Fibroblast of skin of left quadriceps (primary cell): ENCODE measurements around the gene ARHGEF10L.

ENCODE experiments used
- DNase-seq, 2 experiments: peaks; one replicate each; pipeline ENCODE4 v3.0.0-alpha.2; 2013; ENCODE audit warnings: low read depth in 2 of 2

Gene ARHGEF10L

DNA sequence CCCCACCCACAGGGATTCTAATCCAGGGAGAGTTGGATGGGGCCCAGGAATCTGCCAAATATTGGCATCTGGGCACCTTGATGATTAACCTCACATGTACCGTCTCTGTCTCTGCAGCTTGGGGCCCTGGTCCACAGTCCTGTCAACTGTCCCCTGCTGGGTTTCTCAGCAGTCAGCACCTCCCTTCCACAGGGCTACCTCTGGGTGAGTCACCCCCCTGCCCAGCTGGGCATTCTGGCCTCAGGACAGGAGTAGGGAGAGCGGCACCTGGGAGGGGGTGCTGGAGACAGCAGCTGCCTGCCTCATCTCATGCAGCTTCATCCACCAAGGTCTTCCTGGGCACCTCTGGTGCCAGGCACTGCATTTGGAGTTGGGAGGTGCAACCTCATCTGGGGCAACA, 115.0 kb downstream of the ARHGEF10L start:
- DNase-seq: no peak

DNA sequence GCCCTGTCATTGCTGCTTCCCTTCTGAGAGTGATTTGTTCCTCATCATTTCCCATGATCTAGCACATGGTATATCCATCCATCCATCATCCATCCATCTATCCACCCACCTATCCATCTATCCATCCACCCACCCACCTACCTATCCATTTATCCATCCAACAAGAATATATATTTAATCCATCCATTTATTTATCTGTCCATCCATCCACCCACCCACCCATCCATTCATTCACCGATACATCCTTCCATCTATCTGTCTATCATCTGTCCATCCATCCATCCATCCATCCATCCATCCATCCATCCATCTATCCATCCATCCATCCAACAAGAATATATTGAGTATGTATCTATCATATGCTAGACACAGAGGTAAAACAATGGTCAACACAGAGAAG, 115.7 kb downstream of the ARHGEF10L start:
- no peak for DNase-seq

DNA sequence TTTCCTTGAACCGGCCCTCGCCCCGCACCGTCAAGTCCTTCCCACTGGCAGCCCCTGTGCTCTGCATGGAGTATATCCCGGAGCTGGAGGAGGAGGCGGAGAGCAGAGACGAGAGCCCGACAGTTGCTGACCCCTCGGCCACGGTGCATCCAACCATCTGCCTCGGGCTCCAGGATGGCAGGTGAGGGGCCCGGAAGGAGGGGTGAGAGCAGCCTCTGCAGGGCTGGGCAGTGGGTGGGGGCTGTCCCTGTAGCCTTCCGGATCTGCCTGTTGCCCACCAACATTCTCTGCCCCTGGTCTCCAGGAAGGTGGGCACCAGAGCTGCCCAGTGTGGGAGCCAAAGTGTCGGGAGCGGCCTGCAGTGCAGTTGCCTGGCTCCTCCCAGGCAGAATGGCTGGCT, 116.4 kb downstream of the ARHGEF10L start:
- DNase-seq: no peak

DNA sequence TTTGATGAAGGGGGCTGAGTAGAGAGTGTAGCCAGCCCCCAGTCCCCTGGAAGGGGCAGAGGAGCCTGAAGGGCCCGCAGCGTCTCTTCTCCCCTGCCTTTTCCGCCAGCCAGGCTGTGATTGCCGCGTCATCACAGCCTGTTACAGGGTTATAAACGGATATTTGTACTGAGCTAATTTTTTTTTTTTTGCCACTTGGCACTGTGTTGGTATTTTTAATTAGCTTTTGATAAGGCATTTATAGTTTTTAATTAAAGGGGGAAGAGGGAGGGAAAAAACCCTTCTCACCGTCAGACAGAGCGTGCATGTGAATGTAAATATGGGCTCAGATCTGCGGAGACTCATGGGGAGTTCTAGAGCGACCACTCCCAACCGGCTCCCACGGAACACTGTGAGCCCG, 117.9 kb downstream of the ARHGEF10L start:
- no peak for DNase-seq

DNA sequence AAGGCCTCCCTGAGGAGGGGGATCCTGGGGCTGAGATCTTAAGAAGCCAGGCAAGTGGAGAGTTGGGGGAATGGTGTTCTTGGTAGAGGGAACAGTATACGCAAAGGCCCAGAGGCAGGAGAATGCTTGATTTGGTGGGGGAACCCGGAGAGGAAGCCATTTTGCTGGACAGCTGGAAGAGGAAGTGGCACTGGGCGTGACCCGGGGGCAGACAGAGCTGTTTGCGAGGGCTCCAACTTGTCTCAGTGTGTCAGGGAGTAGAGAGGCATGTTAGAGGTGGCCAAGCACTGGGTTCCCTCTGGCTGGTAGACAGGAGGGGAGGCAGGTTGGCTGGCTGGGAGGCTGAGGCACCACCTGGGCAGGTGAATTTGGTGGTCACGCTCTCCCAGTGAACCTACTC, 119.3 kb downstream of the ARHGEF10L start:
- no peak for DNase-seq

DNA sequence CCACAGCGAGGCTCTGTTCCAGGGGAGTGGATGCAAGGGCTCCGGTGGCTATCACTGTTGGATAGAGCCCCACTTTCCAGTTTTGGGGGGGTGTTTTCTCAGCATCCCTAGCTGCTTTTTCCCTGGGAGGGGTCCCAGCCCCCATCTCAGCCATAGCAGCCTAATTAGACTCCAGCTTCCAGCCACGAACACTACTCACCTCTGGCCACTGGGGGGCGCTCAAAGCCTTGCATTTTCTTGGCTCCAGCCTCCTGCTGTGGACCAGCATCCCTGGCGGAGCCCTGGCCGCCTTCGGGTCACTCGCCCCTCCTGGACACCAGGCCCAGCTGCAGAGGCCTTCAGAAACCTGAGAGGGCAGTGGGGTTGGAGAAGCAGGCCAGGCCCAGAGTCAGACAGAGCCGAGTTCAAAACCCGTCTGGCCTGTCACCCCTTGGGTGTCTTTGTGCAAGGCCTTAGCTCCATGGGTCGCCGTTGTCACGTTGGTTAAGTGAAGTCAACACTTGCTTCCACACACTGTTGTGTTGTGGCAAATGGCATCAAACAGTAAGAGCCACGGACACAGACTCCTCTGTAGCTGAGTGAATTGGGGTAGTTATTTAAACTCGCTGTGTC, 122.2 kb downstream of the ARHGEF10L start:
- peak in 1 of 2 experiments; percentile 14 for DNase-seq

DNA sequence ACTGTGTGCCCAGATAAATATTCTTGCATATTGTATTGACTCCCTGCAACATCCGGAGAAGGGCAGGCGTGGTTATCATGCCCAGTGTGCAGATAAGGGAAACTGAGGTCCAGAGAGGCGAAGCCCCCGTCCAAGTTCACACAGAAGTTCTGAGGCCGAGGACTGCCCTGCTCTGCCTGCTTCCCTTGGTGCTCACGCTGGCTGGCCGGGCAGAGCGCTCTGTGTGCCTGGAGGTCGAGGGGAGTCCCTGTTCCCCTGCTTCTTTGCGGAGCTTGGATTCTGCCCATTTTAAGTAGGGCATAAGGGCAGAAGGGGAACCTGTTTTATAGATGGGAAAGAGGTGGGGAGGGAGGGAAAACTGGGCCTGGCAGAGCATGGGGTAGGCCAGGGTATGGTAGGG, 122.8 kb downstream of the ARHGEF10L start:
- DNase-seq: no peak

DNA sequence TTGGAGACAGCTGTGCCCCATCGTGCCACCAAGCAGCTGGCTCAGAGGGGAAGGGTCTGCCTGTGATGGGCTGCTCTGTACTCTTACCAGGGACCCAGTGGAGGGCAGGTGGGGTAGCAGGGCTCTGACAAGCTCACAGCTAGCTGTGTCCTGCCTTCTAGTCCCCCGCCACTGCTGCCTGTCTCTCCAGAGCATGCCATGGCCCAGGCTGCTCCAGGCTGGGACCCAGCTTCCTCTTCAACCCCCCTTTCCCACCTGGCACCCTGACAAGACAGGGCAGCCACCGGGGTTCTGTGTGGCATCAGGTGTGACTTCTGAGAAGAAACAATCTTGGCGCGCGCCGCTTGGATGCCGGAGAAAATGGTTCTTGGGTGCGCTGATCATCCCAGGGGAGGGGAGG, 123.3 kb downstream of the ARHGEF10L start:
- DNase-seq: no peak

DNA sequence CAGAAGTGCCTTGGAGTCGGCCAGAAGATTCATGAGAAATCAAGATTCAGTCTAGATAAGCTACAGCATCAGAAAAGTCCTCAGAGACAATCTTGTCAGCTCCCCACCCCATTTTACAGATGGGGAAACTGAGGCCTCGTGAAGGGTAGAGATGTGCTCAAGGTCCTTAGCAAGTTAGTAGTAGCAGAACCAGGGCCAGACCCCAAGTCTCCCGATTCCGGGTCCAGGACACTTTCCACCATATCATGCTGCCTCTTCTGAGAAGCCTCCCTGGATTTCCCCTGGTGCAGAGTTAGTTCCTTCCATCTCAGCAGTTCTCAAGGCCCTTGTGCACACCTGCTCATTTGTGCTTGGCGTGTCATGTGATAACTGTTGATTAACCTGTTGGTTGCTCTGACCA, 124.1 kb downstream of the ARHGEF10L start:
- DNase-seq: no peak

DNA sequence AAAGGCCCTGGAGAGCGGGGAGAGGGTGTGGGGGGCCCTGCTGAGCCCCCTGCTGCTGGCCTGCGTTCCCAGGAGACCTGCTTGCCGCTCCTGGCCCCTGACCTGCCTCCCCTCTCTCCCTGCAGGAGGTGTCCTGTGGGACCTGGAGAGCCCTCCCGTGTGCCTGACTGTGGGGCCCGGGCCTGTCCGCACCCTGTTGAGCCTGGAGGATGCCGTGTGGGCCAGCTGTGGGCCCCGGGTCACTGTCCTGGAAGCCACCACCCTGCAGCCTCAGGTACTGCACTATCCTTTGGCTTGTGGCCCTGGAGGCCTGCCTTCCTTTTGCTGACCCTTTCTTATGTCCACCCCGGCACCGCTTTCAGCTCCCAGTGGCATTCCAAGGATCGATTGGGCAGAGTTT, 124.8 kb downstream of the ARHGEF10L start:
- no peak for DNase-seq

DNA sequence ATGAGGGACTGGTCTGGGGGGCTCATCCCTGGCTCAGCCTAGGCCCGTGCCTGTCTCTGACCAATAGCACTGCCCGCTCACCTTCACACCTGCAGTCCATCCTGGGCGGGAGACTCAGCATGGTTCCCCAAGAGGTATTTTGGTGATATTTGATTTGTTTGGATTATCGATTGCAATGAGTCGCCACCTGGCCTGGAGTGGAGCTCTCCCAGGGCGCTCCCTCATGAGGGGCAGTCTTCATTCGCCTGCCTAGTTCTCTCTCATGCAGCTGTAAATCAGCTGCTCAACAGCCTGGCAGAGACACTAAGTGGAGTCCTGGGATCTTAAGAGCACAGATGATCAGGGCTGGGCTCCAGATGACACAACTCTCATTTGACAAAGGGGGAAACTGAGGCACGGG, 125.6 kb downstream of the ARHGEF10L start:
- no peak for DNase-seq

DNA sequence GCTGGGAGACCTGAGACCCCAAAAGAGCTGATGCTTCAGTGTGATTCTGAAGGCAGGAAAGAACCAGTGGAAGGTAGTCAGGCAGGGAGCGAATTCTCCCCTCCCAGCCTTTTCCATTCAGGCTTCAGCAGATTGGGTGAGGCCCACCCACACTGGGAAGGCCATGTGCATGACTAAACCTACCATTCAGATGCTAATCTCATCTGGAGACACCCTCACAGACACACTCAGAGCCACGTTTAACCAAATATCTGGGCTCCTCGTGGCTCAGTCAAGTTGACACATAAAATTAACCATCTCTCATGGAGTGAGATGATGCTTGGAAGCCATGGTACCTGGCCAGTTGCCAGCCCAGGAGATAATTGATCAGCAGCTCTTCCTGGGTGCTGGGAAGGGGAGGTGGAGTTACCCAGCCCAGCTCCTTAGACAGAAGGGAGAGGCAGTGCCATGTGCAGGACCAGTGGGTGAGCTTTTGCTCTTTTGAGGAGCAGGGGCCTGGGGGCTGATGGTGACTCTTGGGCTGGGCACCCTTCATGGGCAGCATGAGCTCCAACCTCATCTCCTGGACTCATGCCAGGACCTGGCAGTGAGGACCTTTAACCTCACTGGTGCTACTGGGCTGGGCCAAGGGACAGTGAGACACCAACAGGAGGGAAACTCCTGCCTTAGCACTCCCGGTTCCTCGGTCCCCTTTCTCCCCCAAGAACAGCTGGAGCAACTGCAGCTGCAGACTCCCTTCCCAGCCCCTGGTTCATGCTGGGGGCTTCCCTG, 126.6 kb downstream of the ARHGEF10L start:
- no peak for DNase-seq

DNA sequence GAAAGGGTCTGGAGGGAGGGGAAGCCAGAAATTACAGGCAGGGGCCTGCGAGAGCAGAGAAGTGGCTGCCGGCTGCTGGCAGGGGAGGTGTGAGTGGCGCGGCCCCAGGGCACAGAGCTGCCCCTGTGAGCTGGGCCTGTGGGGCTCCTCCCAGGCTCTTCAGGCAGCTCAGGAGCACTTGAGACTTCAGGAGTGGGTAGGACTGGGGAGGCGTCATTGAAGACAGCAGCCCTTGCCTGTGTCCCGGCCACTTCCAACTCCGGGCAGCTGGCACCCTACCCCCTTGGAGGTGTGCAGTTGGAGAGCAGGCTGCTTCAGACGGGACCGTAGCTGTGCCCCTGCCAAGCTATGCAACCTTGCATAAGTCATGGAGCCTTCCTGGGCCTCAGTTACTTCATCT, 128.1 kb downstream of the ARHGEF10L start:
- no peak for DNase-seq

DNA sequence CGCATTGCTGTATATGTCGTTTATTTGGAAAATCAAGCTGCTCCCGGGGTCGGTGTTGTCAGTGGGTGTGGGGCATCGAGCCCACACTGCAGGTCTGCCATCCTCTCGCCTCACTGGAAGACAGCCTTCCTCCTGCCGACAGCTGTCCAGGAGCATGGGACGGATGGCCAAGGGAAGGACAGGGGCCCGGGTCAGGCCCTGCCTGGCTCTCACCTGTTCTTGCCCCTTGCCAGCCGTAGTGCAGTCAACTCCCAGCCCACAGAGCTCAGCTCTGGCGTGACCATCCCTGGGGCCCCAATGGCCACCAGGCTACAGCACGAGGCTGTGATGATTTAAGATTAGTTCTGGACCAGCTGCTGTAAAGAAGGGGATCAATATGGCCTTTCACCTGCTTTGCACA, 128.7 kb downstream of the ARHGEF10L start:
- no peak for DNase-seq

DNA sequence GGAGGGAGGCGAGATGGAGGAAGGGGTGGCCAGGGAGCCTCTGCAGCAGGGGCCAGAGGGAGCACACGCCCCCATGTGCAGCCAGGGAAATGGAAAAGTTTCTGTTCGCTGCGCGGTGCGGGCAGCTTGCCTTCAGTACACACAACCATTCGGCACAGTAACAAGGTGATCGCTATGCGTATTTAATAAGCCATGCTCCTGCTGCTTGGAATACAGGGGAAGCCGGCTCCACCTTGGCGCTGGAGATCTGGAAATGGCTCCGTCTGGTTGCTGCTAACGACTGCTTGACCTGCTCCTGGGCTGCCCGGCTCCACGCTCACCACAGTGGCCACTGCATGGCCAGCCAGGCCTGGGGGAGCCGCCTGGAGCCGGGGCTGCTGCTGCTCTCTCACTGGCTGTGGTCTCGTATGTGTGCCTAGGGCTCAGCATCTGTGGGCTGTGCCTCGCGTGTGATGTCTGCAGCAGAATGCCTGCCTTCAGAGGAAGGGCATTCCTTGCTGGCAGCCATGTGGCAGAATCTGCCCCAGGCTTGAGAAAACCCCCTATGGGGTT, 129.2 kb downstream of the ARHGEF10L start:
- DNase-seq: no peak

DNA sequence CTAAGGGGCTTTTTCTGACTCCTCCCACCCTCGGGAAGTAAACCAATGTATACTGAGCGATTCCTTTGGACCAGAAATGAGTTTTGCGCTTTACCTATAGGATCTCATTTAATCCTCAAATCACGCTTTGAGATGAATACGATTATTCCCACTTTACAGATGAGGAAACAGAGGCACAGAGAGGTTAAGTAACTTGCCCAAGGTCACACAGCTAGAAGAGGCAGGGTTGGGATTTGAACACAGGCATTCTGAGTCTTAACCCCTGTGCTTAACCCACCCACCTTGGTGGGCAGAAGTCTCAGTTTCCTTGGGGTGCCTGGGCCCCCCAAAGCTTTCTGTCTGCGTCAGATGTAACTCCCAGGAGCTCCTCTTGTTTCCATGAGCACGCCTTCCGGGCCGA, 129.8 kb downstream of the ARHGEF10L start:
- DNase-seq: no peak

DNA sequence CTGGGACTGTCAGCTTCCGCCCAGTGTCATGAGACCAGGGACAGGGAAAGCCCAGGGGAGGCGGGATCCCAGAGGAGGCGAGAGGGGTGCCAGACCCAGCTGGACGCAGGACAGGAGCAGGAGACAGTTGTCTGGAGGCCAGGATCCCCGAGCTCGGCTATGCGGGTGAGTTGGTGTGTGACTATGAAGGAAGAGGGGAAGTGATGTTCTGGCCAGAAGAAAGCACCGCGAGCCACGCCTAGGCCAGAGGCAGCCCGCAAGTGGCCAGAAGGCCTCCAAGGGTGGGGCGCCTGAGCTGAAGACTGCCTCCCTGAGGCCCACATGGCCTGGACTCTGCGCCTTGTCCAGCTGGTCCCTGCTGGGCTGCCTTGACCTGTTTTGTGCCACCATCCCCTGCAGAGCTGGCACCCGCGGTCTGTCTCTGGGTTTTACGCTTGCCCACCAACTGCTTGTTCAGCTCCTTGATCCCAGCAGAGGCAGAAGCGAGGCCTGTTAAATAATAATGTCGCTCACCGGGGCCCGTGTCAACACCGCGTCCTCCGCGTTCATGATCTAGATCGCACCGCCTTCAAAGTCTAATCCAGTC, 130.5 kb downstream of the ARHGEF10L start:
- no peak for DNase-seq

DNA sequence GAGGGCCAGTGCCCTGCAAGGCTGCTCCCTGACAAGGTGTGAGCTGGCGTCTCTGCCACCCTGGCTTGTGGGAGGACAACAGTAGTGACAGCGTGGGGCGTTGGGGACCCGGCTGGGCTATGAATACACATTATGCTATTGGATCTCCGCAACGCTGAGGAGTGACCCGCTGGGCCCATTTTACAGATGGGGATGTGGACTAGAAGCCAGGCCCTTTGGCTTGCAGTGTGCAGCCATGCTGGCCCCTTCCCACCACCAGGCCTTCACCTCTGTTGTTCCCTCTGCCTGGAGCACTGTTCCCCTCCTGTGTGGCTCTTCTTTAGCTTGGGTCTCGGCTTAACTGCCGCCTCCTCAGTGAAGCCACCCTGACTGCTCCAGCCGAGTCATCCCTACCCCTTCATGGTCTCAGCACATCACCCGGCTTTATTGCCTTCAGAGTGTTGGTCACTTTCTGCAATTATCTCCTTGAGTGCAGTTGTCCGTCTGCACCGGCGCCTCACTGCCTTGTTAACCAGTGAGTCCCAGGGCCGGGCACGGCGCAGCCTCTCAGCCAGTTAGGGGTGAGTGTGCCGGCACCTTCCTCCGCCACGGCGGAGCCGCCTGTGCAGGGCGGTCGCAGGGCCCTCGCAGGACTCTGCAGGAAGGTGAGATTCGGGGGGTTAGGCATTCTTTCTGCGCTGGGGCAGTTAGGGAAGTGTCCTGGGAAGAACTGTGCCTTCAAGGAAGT, 131.3 kb downstream of the ARHGEF10L start:
- DNase-seq: no peak

DNA sequence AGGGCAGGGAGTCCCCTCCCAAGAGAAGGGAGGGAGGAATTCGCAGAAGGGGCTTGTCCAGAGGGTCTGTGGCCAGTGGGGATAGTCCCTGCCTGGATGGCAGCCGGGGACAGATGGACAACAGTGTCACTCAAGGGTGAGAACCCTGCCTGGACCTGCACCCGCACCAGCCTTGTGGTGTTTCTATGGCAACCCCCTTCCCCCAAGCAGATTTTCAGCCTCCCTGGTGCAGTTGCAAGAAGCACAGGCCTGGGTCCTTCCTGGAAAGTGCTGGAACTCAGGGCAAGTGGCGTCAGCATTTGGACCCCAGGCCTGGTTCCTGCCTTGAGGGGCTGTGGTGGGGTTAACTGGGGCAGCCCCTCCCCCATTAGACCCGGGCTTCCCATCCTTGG, 131.8 kb downstream of the ARHGEF10L start:
- no peak for DNase-seq

DNA sequence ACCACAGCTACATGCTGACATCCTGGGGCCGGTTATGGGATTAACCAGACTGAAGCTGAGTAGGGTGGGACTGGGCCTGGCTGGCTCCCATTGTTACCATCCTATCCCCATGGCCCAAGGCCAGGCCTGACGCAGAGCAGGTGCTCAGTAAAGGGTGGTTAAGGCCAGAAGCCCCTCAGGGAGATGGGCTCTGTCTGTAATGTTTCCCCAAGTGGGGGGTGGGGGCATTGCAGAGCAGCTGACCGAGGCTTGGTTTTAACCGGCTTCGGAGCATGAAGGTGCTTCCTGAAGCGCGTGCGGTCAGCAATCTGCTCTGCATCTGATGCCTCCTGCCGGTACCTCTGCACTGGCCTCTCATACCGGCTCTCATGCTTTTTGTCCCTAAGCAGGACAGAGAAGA, 132.2 kb downstream of the ARHGEF10L start:
- no peak for DNase-seq

DNA sequence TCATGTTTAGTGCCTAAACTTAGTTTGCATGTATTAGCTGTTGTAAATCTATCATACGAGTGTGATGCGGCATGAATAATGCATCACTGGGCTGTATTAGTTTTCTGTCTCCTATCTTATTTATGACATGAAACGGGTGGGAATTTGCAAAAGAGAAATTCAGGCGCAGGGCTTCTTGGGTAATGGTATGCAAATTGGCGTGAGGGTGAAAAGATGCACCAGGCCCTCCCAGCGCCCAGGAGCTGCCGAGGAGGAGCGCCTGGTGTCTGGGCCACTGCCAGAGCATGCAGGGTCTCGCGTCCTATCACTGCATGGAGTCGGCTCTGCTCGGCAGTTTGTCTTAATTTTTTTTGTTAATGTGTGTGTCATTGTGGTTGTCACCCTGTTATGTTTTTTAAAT, 132.7 kb downstream of the ARHGEF10L start:
- no peak for DNase-seq

DNA sequence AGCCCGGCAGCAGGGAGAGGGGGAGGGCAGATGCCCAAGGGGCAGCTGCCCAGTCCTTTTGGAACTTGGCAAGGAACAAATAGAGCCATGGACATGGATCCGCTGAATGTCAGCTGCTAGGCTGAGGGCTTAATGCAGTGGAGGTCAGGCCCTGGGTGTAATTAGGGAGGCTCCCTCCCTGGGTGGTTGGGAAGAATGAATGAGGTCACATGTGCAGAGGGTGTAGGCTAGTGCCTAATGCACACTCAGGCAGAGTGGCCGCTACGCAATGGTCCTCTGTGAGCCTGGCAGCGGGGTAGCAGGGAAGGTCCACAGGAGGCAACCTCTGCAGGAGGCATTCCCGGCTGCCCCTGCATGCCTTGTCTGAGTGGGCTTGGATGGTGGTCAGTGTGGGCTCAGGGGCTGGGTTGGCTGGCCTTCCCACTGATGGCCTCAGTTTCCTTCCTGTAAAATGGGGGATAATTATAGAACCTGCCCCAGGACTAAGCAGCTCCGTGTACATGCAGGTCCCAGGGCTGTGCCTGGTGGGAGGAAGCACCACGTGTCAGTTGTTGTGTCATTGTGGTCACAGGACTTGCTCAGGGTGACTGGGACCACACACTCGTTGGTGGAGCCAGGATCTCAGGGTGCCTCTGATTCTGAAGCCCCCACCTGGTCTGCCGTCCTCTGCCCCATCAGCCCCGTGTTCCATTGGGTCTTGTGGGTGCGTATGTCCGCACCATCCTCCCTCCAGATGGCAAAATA, 134.0 kb downstream of the ARHGEF10L start:
- no peak for DNase-seq
